HG03135 (cell line): ENCODE data around the gene OBP2A.
"Not testable (repeated sequence)": the region's sequence is repeated elsewhere in the genome, so short reads cannot be mapped to it uniquely, and the experiment has no call there.

Experiments
- ATAC-seq: cut with Tn5 transposase; IDR thresholded peaks from one replicate; pipeline ENCODE4 v1.9.1; 2021; ENCODE audit warnings: mild to moderate bottlenecking, moderate library complexity; ENCODE audit not compliant: unreplicated experiment

The OBP2A gene

GRCh38 chr9:135526089-135526729, 19.7 kb upstream of the OBP2A start:
- ATAC-seq, result no peak

GRCh38 chr9:135526730-135527571, 19.0 kb upstream of the OBP2A start:
- ATAC-seq, result no peak

GRCh38 chr9:135528842-135529435, 17.0 kb upstream of the OBP2A start:
- not testable (repeated sequence) for ATAC-seq

- ATAC-seq, result no peak
Observed at GRCh38 chr9:135530146-135530545, 15.8 kb upstream of the OBP2A start.

GRCh38 chr9:135531096-135531495, 14.8 kb upstream of the OBP2A start:
- no peak for ATAC-seq

GRCh38 chr9:135533113-135533512, 12.8 kb upstream of the OBP2A start:
- no peak for ATAC-seq

- ATAC-seq, result no peak
Observed at GRCh38 chr9:135533674-135534073, 12.3 kb upstream of the OBP2A start.

- ATAC-seq, result not testable (repeated sequence)
Observed at GRCh38 chr9:135534192-135534711, 11.7 kb upstream of the OBP2A start.

GRCh38 chr9:135534826-135535225, 11.1 kb upstream of the OBP2A start:
- not testable (repeated sequence) for ATAC-seq

GRCh38 chr9:135535631-135536030, 10.3 kb upstream of the OBP2A start:
- ATAC-seq, result not testable (repeated sequence)

- no peak for ATAC-seq
Observed at GRCh38 chr9:135536216-135536615, 9.7 kb upstream of the OBP2A start.

- ATAC-seq, result not testable (repeated sequence)
Observed at GRCh38 chr9:135543262-135543894, 2.5 kb upstream of the OBP2A start.

GRCh38 chr9:135544981-135545635, 818 bp upstream of the OBP2A start:
- no peak for ATAC-seq

GRCh38 chr9:135546792-135547617, 1.1 kb downstream of the OBP2A start:
- ATAC-seq, result not testable (repeated sequence)

- no peak for ATAC-seq
Observed at GRCh38 chr9:135547756-135548736, 2.1 kb downstream of the OBP2A start.

- not testable (repeated sequence) for ATAC-seq
Observed at GRCh38 chr9:135549478-135550343, 3.8 kb downstream of the OBP2A start.

- ATAC-seq, result no peak
Observed at GRCh38 chr9:135550344-135550918, 4.5 kb downstream of the OBP2A start.
